RWPE1 (cell line): ENCODE measurements around the gene CRACDL.
A peak's percentile ranks its signal among the peaks of the same experiment; 100 is the strongest.

Source experiments
- CTCF ChIA-PET: fragments of 350-600 bp; sonication (Branson Sonifier 250); formaldehyde crosslinking; extraction: SDS; loops from one replicate; lab custom pipeline; 2021; lab: Yijun Ruan, JAX
- POLR2A ChIA-PET: fragments of 400-600 bp; formaldehyde crosslinking; extraction: SDS; loops from one replicate; lab custom pipeline; 2020; ENCODE audit warnings: antibody characterized with exemption; ENCODE audit not compliant: low non-redundant PET; lab: Yijun Ruan, JAX
- DNase-seq: peaks from one replicate; pipeline ENCODE4 v3.0.0; 2012; ENCODE audit warnings: low spot score
- H3K27ac ChIP-seq: fragments of 450-650 bp; 2 replicates; pipeline ENCODE4 v1.5.1; 2017
- CTCF ChIP-seq: fragments of 450-650 bp; conservative IDR thresholded peaks from 2 replicates; pipeline ENCODE4 v1.5.1; 2017; ENCODE audit warnings: low read depth, mild to moderate bottlenecking

CRACDL gene

DNA sequence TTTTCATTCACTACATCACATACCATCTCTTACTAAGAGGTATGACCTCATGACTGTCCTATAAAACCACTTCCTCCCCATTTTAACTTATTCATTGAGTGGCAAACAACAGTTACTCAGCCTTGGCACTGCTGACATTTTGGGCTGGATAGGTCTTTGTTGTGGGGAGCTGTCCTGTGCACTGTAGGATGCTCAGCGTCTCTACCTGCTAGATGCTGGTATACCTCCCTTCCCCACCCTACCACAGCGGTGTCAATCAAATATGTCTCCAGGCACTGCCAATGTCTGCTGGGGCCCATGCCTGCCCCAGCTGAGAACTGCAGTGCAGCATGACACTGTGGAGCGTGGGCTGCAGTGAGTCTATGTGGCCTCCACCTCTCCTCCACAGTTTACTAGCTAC lies 128.8 kb downstream of the CRACDL start:
- TF ChIP-seq CTCF: no peak
- DNase-seq: no peak
- POLR2A ChIA-PET: no interaction called here
- CTCF ChIA-PET: no interaction called here
- no peak overlapping the region for H3K27ac ChIP-seq

- peak; percentile 36 for DNase-seq
- peak overlapping the region; percentile 89 for H3K27ac ChIP-seq
- CTCF ChIA-PET: interaction anchor here (0.6 kb wide), 2 partner anchors 100 to 250 kb away, joined by 3 to 4 read pairs; no protein-coding TSS in a partner anchor
- POLR2A ChIA-PET: no interaction called here
- no peak for TF ChIP-seq CTCF
These were observed 129.8 kb downstream of the CRACDL start for GRCh38 chr2:98806236-98806697.

DNA sequence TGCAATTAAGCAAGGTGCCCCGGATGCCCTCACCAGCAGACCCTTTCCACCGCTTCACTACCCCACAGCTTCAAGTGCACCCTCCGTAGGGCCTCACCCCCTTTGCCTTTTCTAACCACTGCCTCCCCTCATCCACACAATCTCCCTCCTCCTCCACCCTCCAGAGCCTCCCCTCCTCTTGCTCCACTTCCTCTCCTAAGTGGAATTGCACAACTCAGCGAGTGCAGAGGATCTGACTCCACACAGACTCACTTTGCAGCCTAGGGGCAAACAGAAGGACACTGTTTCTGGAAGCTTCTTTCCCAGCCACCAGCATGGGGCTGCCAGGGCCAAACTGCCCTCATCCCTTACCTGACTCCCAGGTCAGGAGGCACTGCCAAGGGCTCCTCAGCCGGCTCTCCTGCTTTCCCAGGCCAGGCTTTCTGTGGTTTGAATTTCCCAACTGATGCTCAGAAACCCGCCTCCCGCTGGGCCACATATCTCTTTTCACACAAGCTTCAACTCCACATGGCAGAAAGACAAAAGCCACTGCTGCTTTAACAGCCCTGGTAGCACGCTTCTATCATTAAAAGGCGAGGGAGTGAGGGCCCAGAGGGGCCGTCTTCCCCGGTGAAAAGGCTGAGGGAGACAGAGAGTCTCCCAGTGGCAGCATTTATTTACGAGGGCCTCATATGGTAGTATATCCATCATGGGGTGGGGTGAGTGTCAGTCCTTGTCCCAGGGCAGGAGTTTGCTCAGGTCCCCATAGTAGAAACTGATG lies 130.4 kb downstream of the CRACDL start:
- CTCF ChIA-PET: interaction anchor here (0.6 kb wide), 1 partner anchor 249 kb away, joined by 3 read pairs; no protein-coding TSS in a partner anchor
- TF ChIP-seq CTCF: no peak
- POLR2A ChIA-PET: no interaction called here
- peak overlapping the region; percentile 89 for H3K27ac ChIP-seq
- DNase-seq: peak; percentile 52

GRCh38 chr2:98804736-98805135 lies 131.3 kb downstream of the CRACDL start:
- H3K27ac ChIP-seq: peak overlapping the region; percentile 89
- ChIA-PET CTCF (no interaction called here), POLR2A (no interaction called here)
- DNase-seq: no peak
- no peak for TF ChIP-seq CTCF

DNA sequence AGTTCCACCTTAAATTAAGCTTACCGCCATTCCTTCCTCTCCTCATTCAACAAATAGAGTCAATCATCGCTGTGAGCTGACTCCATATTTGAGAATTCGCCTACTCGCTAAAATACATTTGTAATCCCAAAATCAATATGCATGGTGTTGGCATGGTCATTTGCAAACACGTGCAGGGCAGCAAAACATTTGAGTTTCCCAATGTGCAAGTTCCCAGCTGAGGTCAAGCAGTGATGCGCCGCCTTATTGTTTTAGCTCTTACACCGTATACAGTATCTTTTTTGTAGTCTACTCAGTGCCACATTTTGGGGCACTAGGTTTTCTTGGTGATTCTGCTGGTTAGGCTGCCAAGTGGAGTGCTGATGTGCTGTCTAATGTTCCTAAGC lies 131.8 kb downstream of the CRACDL start:
- no peak for TF ChIP-seq CTCF
- no peak for DNase-seq
- no peak overlapping the region for H3K27ac ChIP-seq
- POLR2A ChIA-PET: no interaction called here
- CTCF ChIA-PET: no interaction called here

DNA sequence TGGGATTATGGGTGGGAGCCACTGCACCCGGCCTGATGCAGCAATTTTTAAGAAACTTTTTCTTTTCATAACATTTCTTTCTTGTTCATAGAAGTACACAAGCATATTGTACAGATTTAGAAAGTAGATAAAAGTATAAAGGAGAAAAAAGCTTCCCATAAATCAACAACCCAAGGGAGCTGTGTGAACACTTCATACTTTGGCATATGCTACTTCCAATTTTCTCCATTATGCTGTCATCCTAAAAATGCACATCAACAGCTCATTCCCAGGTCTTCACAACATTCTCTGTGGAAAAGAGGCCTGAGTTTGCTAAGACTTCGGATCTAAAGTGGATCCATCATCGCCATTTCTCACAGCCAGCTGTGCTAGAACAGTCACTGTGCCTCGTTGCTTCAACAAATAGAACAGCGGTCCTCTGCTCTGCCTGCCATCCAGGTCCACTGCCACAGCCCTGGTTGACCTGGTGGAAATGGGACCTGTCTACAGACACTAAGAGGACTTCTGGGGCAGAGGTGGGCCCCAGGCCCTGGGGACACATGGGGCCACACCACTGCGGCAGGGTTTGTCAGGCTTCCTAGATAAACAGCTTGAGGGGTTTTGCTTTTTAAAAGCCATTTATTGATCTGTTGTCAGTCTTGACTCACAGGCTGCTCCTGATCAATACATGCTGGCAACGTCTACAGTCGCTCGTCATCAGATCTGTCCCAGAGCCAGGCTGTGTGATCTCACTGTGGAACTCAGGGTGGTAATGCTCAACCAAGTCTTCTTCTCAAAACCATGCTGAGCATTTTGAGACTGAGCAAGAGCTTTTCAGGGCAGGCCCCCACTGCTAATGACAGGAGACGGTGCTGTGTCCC lies 132.4 kb downstream of the CRACDL start:
- no peak overlapping the region for H3K27ac ChIP-seq
- TF ChIP-seq CTCF: no peak
- CTCF ChIA-PET: no interaction called here
- POLR2A ChIA-PET: no interaction called here
- DNase-seq: no peak
